Omental fat pad (tissue), 4 donors: ENCODE data around the gene NOCT. TPM values are rescaled to one million over a fixed set of nuclear protein-coding genes. Genes with fewer than 3 reads are reported as not detected.
"Not testable (repeated sequence)": the region's sequence is repeated elsewhere in the genome, so short reads cannot be mapped to it uniquely, and the experiment has no call there.

ENCODE experiments used
- ATAC-seq: fragments of 150-250 bp; one replicate; pipeline ENCODE4 v1.9.1; 2016; ENCODE audit warnings: mild to moderate bottlenecking, moderate library complexity; ENCODE audit not compliant: low FRiP score
- DNase-seq: peaks from one replicate; pipeline ENCODE4 v3.0.0-alpha.2; 2019; ENCODE audit warnings: low spot score
- total RNA-seq, 4 donors: library from RNA; depleted of rRNA; stranded (reverse); fragments of >200 nt; gene quantifications; one replicate each; pipeline ENCODE4 v1.1.0, GENCODE V29; 2016
- TF ChIP-seq, protein P1 (sequence below), 3 donors: fragments of 450-650 bp; IDR thresholded peaks; one replicate each; pipeline ENCODE4 v1.5.1; 2016 to 2017; ENCODE audit warnings: antibody characterized with exemption in 3 of 3, mild to moderate bottlenecking in 3 of 3, moderate library complexity in 2 of 3

NOCT gene
- total RNA-seq, 4 donors from 2014 or later, result 5.8 to 83.1 (median 21.6) TPM

DNA sequence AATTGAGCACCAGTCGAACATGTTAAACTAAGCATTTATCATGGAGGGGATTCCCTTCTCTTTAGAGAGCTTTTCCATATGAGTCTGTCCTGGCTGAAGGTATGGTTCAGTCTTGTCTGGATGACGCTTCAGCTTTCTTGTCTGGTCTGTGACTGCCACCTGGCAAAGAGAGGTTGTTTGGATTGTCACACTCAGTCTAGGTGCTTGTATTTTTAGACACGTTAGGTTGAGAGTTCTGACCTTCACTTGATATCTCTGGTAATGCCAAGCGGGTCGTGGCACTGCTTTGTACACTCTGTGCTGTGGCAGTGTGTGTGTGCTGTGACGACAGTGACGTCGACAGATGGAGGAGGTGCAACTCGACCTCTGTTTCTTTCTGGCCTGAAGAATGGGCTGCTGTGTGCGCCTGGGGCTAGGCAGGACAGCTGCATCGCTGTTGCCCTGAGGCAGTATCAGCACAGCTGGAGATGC, 12.6 kb downstream of the NOCT start:
- no peak for ATAC-seq
- DNase-seq, result no peak
- TF ChIP-seq, protein P1, sequence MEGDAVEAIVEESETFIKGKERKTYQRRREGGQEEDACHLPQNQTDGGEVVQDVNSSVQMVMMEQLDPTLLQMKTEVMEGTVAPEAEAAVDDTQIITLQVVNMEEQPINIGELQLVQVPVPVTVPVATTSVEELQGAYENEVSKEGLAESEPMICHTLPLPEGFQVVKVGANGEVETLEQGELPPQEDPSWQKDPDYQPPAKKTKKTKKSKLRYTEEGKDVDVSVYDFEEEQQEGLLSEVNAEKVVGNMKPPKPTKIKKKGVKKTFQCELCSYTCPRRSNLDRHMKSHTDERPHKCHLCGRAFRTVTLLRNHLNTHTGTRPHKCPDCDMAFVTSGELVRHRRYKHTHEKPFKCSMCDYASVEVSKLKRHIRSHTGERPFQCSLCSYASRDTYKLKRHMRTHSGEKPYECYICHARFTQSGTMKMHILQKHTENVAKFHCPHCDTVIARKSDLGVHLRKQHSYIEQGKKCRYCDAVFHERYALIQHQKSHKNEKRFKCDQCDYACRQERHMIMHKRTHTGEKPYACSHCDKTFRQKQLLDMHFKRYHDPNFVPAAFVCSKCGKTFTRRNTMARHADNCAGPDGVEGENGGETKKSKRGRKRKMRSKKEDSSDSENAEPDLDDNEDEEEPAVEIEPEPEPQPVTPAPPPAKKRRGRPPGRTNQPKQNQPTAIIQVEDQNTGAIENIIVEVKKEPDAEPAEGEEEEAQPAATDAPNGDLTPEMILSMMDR (IDR thresholded peaks at IDR 0.05), result no peak

DNA sequence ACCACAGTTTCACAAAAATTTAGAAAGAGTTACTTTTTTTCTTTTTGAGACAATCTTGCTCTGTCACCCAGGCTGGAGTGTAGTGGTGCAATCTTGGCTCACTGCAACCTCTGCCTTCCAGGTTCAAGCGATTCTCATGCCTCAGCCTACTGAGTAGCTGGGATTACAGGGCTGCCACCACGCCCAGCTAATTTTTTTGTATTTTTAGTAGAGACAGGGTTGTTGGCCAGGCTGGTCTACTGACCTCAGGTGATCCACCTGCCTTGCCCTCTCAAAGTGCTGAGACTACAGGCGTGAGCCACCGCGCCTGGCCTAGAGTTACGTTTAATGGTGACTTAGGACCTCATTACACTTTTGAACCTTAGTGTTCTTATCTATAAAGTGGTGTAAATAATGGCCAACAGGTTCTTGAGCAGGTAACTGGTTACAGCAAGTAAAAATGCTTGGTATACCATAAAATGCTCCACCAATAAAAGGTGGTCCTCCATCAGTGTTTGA, 14.3 kb downstream of the NOCT start:
- DNase-seq, ATAC-seq: not testable (repeated sequence)

DNA sequence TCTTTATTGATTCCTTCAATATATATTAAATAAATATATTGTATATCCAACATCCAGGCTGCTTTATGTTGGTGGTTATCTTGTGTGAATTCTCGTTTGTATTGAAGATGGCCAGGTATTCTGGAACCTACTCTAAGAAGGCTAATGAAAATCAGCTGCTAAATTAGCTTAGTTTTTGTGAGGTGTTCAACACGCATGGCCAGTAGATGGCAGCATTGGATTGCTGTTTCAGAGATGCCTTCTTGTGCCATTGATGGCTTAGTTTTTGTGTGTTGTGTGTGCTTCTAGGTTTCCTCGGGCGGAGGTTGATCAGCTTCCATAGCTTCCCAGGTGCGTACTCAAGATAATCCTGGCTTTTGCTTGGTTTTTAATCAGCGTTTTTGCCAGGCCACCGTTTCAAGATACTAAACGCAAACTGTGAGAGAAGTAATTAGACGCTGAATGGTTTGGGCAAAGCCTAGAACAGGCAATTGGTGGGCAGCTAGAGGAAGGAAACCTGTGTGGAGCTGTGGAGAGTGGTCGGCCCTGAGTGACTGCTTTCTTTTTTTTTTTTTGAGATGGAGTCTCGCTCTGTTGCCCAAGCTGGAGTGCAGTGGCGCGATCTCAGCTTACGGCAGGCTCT, 15.1 kb downstream of the NOCT start:
- TF ChIP-seq, protein P1 (IDR thresholded peaks at IDR 0.05), result peak in 2 of 3 donors; percentile 17 to 27
- no peak for DNase-seq
- ATAC-seq, result peak; percentile 63

DNA sequence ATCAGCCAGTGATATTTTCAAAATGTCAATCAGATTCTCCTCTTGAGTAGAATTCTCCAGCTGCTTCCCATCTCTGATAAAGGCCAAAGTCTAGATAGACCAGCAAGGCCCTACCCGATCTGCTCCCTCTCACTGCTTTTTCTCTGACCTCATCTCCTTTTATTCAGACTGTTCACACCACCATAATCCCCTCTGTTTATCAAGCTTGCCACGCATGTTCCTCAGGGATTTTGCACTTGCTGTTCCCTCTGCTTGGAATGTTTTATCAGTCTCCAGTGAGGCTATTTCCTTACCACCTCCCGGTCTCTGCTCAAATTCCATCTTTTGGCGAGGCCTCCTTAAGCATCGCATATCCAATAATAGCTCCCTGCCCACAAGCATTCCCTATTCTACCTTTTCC, 20.1 kb downstream of the NOCT start:
- TF ChIP-seq, protein P1 (IDR thresholded peaks at IDR 0.05), result no peak
- no peak for ATAC-seq
- DNase-seq, result no peak

DNA sequence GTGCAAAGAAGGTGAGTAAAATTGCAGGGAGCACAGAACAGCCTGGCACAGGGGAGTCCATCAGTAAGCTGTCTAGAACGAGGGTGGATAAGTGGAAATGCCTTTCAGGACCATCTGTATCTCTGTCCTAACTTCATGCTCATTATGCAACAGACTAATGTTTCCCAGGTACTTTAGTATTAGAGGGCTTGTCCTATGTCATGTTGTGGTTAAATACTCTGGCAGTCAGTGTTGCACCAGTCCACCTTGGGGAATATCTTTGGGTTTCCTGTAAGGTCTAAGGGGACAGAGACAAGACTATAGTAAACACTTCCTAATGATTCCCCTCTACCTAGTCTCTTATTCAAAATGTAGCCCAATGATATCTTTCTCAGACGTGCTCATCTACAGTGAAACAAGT, 21.3 kb downstream of the NOCT start:
- no peak for DNase-seq
- ATAC-seq, result no peak
- TF ChIP-seq, protein P1 (IDR thresholded peaks at IDR 0.05), result no peak

DNA sequence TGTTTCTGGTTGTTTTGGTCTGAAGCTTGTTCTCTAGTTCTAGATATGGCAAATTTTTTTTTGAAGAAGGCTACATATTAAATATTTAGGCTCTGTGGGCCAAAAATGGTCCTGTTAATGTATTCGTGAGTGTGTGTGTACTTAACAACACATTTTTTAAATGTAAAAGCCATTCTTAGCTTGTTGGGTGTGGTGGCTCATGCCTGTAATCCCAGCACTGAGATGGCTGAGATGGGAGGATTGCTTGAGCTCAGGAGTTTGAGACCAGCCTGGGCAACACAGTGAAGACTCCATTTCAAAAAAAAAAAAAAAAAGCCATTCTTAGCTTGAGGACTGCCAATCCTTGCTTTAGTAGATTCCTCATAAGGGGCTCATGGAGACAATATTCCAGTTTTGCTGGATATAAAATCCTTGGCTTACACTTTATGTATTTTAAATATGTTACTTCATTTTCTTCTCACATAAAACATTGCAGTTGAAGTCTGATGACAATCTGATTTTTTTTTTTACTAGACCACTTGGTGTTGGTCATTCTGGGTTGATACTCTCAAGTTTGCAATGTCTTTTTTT, 23.4 kb downstream of the NOCT start:
- DNase-seq, result no peak
- no peak for ATAC-seq
- TF ChIP-seq, protein P1 (IDR thresholded peaks at IDR 0.05), result no peak

DNA sequence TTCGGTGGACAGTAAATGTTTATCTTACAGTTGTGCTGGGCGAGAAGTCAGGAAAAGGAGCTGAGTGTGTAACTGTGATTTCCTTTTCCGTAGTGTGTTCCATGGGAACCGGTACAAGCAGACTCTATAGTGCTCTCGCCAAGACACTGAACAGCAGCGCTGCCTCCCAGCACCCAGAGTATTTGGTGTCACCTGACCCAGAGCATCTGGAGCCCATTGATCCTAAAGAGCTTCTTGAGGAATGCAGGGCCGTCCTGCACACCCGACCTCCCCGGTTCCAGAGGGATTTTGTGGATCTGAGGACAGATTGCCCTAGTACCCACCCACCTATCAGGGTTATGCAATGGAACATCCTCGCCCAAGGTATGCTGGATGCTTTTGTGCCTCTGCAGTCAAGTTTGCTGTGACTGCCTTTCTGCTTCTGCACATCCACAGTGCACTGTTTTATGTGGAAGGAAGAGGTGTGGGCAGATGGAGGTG, 27.4 kb downstream of the NOCT start:
- DNase-seq (no peak), ATAC-seq (no peak)
- TF ChIP-seq, protein P1 (IDR thresholded peaks at IDR 0.05), result no peak
